ENCODE measurements around the gene EPHA10.

EPHA10 gene

DNA sequence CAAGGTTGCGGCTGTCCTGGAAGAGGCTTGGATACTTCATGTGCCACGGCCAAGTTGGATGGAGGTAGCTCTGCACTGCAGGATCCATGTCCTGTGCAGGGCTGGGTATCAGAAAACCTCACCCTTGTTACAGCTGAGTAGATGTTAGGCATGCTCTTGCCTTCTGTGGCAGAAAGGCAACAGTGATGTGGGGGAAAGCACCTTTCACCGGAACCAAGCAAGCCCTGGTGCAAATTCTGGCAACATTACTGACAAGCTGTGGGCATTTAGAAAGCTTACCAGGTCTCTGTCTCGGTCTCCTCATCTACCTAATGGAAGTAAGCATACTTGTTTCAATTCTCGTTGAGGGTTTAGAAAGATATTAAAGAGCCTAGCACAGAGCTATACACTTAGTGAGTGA lies 87.1 kb downstream of the EPHA10 start:
- no peaks in the 10 kb centered on the region for H3K27me3 ChIP-seq (ENCODE audit: insufficient read depth, poor library complexity, severe bottlenecking)
- H3K4me3 ChIP-seq (replicated peaks; ENCODE audit: insufficient read depth, low read length), result no peak overlapping the region
- DNase-seq (ENCODE audit: low read depth in 1 of 2, low spot score in 1 of 2), result no peak
- TF ChIP-seq GABPA (IDR thresholded peaks at IDR 0.05; ENCODE audit: low read depth) (no peak), POLR2AphosphoS5 (IDR thresholded peaks at IDR 0.05; ENCODE audit: low read depth) (no peak), SPI1 (IDR thresholded peaks at IDR 0.05; ENCODE audit: borderline replicate concordance, low read depth) (no peak)
- TF ChIP-seq, protein P1, sequence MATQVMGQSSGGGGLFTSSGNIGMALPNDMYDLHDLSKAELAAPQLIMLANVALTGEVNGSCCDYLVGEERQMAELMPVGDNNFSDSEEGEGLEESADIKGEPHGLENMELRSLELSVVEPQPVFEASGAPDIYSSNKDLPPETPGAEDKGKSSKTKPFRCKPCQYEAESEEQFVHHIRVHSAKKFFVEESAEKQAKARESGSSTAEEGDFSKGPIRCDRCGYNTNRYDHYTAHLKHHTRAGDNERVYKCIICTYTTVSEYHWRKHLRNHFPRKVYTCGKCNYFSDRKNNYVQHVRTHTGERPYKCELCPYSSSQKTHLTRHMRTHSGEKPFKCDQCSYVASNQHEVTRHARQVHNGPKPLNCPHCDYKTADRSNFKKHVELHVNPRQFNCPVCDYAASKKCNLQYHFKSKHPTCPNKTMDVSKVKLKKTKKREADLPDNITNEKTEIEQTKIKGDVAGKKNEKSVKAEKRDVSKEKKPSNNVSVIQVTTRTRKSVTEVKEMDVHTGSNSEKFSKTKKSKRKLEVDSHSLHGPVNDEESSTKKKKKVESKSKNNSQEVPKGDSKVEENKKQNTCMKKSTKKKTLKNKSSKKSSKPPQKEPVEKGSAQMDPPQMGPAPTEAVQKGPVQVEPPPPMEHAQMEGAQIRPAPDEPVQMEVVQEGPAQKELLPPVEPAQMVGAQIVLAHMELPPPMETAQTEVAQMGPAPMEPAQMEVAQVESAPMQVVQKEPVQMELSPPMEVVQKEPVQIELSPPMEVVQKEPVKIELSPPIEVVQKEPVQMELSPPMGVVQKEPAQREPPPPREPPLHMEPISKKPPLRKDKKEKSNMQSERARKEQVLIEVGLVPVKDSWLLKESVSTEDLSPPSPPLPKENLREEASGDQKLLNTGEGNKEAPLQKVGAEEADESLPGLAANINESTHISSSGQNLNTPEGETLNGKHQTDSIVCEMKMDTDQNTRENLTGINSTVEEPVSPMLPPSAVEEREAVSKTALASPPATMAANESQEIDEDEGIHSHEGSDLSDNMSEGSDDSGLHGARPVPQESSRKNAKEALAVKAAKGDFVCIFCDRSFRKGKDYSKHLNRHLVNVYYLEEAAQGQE (IDR thresholded peaks at IDR 0.05; ENCODE audit: insufficient replicate concordance, low read depth), result no peak
- TF ChIP-seq, protein P2, sequence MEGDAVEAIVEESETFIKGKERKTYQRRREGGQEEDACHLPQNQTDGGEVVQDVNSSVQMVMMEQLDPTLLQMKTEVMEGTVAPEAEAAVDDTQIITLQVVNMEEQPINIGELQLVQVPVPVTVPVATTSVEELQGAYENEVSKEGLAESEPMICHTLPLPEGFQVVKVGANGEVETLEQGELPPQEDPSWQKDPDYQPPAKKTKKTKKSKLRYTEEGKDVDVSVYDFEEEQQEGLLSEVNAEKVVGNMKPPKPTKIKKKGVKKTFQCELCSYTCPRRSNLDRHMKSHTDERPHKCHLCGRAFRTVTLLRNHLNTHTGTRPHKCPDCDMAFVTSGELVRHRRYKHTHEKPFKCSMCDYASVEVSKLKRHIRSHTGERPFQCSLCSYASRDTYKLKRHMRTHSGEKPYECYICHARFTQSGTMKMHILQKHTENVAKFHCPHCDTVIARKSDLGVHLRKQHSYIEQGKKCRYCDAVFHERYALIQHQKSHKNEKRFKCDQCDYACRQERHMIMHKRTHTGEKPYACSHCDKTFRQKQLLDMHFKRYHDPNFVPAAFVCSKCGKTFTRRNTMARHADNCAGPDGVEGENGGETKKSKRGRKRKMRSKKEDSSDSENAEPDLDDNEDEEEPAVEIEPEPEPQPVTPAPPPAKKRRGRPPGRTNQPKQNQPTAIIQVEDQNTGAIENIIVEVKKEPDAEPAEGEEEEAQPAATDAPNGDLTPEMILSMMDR (IDR thresholded peaks at IDR 0.05; ENCODE audit: insufficient read depth, low read length), result no peak
- H3K27ac ChIP-seq (replicated peaks), result no peak overlapping the region

DNA sequence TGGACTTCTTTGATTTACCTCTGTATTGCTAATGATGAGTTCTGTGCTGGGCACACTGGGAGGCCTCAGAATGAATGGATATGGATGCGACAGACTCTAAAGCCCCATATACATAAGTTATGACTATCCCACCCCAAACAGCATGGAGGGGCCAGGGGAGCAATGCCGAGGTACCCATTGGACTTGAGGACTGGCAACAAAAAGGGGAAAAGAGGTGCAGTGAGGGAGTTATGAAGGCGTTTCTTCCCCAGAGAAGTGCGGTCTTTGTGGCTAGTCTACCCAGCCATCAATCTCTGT lies 87.8 kb downstream of the EPHA10 start:
- Histone ChIP-seq H3K4me3 (replicated peaks; ENCODE audit: insufficient read depth, low read length) (no peak overlapping the region), H3K27ac (replicated peaks) (no peak overlapping the region), H3K27me3 (ENCODE audit: insufficient read depth, poor library complexity, severe bottlenecking) (no peaks in the 10 kb centered on the region)
- DNase-seq (ENCODE audit: low read depth in 1 of 2, low spot score in 1 of 2), result no peak
- TF ChIP-seq, protein P2 (IDR thresholded peaks at IDR 0.05; ENCODE audit: insufficient read depth, low read length), result no peak
- TF ChIP-seq GABPA (IDR thresholded peaks at IDR 0.05; ENCODE audit: low read depth) (no peak), POLR2AphosphoS5 (IDR thresholded peaks at IDR 0.05; ENCODE audit: low read depth) (no peak), SPI1 (IDR thresholded peaks at IDR 0.05; ENCODE audit: borderline replicate concordance, low read depth) (no peak)
- TF ChIP-seq, protein P1 (IDR thresholded peaks at IDR 0.05; ENCODE audit: insufficient replicate concordance, low read depth), result no peak

DNA sequence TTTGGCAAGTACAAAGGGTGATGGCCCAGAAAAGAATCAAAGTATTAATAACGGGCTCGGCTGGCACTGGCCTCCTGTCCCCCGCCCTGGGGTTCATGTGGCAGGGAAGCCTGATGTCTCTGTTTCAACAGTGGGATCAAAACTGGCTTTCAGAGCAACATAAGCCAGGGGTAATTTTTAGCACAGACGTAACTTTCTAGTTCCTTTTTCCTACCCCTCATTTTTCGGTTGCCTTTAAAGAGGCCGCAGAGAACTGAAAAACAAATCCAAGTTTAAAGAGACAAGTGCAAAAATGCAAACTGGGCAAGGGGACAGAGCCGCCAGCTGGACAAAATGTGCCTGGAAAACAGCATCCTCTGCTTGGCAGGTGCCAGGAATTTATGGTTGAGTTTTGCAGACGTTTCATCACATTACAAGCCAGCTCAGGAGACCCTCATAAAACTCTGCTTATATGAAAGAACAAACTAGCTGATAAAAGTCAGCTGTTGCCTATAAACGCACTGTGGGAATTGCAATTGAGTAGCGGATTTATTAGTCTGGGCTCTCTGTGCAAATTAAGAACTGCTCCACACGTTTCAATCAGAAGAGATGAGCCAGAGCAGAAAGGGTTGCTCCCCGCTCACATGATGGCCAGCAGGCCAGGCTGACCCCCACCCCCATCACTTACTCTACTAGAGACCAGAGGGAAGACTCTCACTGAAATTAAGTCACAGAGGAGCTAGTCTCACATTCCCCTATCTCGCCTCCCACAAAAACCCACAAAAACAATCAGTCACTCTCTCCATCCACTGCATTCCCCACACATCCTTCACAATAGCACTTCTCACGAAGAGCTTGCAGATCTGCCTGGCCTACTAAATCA lies 88.4 kb downstream of the EPHA10 start:
- TF ChIP-seq, protein P1 (IDR thresholded peaks at IDR 0.05; ENCODE audit: insufficient replicate concordance, low read depth), result no peak
- TF ChIP-seq, protein P2 (IDR thresholded peaks at IDR 0.05; ENCODE audit: insufficient read depth, low read length), result no peak
- TF ChIP-seq POLR2AphosphoS5 (IDR thresholded peaks at IDR 0.05; ENCODE audit: low read depth) (no peak), SPI1 (IDR thresholded peaks at IDR 0.05; ENCODE audit: borderline replicate concordance, low read depth) (no peak), GABPA (IDR thresholded peaks at IDR 0.05; ENCODE audit: low read depth) (no peak)
- no peak overlapping the region for H3K4me3 ChIP-seq (replicated peaks; ENCODE audit: insufficient read depth, low read length)
- H3K27ac ChIP-seq (replicated peaks), result no peak overlapping the region
- no peak for DNase-seq (ENCODE audit: low read depth in 1 of 2, low spot score in 1 of 2)
- H3K27me3 ChIP-seq (ENCODE audit: insufficient read depth, poor library complexity, severe bottlenecking), result no peaks in the 10 kb centered on the region
